HL-60 (cell line): Measurements from ENCODE around the gene GRID2IP.

Experiments used
- DNase-seq, 2 experiments: peaks; one replicate each; pipeline ENCODE4 v3.0.0-alpha.2; 2010 to 2020; ENCODE audit warnings: low read depth in 1 of 2, low spot score in 1 of 2
- H3K27ac ChIP-seq: fragments of 250-450 bp; sonication (Bioruptor Pico); replicated peaks from 2 replicates; pipeline ENCODE4 v1.5.1; 2020; ENCODE audit warnings: mild to moderate bottlenecking, moderate library complexity
- H3K27me3 ChIP-seq: fragments of 250-450 bp; sonication (Bioruptor Pico); 2 replicates; pipeline ENCODE4 v1.5.1; 2021; ENCODE audit warnings: mild to moderate bottlenecking, moderate library complexity; ENCODE audit not compliant: insufficient read depth, poor library complexity, severe bottlenecking
- H3K4me3 ChIP-seq: replicated peaks from 2 replicates; pipeline ENCODE4 v1.5.1; 2011; ENCODE audit warnings: mild to moderate bottlenecking, control low read depth, low read length; ENCODE audit not compliant: insufficient read depth
- CTCF ChIP-seq: IDR thresholded peaks from one replicate; pipeline ENCODE4 v1.5.1; 2011; ENCODE audit warnings: low read length, control low read depth, inconsistent platforms; ENCODE audit not compliant: insufficient read depth
- GABPA ChIP-seq: IDR thresholded peaks from 2 replicates; pipeline ENCODE4 v1.6.1; 2012; ENCODE audit warnings: low read depth
- POLR2AphosphoS5 ChIP-seq: IDR thresholded peaks from 2 replicates; pipeline ENCODE4 v1.6.1; 2012; ENCODE audit warnings: low read depth
- REST ChIP-seq: IDR thresholded peaks from 2 replicates; pipeline ENCODE4 v1.6.1; 2012; ENCODE audit warnings: low read depth; ENCODE audit not compliant: insufficient replicate concordance
- SPI1 ChIP-seq: IDR thresholded peaks from 2 replicates; pipeline ENCODE4 v1.6.1; 2012; ENCODE audit warnings: low read depth, mild to moderate bottlenecking, borderline replicate concordance

Gene GRID2IP

GRCh38 chr7:6501586-6502564 is 49.4 kb downstream of the GRID2IP start:
- Histone ChIP-seq H3K4me3 (no peak overlapping the region), H3K27me3 (no peaks in the 10 kb centered on the region), H3K27ac (no peak overlapping the region)
- TF ChIP-seq SPI1 (no peak), POLR2AphosphoS5 (no peak), CTCF (no peak), GABPA (no peak), REST (no peak)
- DNase-seq = no peak

GRCh38 chr7:6500691-6501090 is 50.6 kb downstream of the GRID2IP start:
- Histone ChIP-seq H3K4me3 (no peak overlapping the region), H3K27me3 (no peaks in the 10 kb centered on the region), H3K27ac (no peak overlapping the region)
- no peak for TF ChIP-seq CTCF
- TF ChIP-seq GABPA = no peak
- TF ChIP-seq POLR2AphosphoS5 = no peak
- no peak for TF ChIP-seq SPI1
- no peak for TF ChIP-seq REST
- no peak for DNase-seq

- H3K4me3 ChIP-seq = no peak overlapping the region
- no peak overlapping the region for H3K27ac ChIP-seq
- no peaks in the 10 kb centered on the region for H3K27me3 ChIP-seq
- no peak for TF ChIP-seq CTCF
- no peak for TF ChIP-seq REST
- TF ChIP-seq GABPA = no peak
- TF ChIP-seq SPI1 = no peak
- no peak for TF ChIP-seq POLR2AphosphoS5
- DNase-seq = no peak
Observed at GRCh38 chr7:6497994-6498393, 53.3 kb downstream of the GRID2IP start.
